Activated CD8-positive, alpha-beta memory T cell treated with anti-CD3 and anti-CD28 coated beads for 48 hours (primary cell): Measurements from ENCODE around the gene CROCC.

Experiments
- DNase-seq, 3 experiments: peaks; one replicate each; pipeline ENCODE4 v3.0.0-alpha.2; 2020; ENCODE audit warnings: low read depth in 2 of 3, low spot score in 2 of 3

Gene CROCC

GRCh38 chr1:17008208-17008855, 86.6 kb downstream of the CROCC start:
- DNase-seq, result no peak

GRCh38 chr1:17009706-17010105, 88.0 kb downstream of the CROCC start:
- DNase-seq, result no peak

DNA sequence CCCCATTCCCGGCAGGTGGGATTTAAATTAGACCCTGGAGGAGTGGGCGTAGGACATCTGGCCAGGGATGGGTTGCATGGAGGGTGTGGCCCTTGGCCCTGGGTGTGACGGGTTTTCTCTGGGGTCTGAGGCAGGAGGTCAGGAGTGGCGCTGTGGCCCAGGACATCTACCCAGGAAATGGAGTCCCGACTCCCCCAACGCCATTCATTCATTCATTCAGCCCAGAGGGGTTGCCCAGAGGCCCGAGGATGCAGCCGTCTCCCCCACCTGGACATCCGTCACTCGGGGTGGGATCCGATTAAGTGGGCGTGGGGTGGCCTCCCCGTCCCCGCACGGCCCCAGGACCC, 89.3 kb downstream of the CROCC start:
- DNase-seq, result no peak

- DNase-seq, result peak; percentile 53 to 75 (median 60)
Observed at GRCh38 chr1:17011439-17012307, 89.9 kb downstream of the CROCC start, which contains the start of gene ATP13A2. TSS of gene ATP13A2 (minus strand) at chr1:17011928. CDS start at chr1:17011738, 190 bp downstream.

GRCh38 chr1:17012775-17013490, 91.2 kb downstream of the CROCC start:
- no peak for DNase-seq

DNA sequence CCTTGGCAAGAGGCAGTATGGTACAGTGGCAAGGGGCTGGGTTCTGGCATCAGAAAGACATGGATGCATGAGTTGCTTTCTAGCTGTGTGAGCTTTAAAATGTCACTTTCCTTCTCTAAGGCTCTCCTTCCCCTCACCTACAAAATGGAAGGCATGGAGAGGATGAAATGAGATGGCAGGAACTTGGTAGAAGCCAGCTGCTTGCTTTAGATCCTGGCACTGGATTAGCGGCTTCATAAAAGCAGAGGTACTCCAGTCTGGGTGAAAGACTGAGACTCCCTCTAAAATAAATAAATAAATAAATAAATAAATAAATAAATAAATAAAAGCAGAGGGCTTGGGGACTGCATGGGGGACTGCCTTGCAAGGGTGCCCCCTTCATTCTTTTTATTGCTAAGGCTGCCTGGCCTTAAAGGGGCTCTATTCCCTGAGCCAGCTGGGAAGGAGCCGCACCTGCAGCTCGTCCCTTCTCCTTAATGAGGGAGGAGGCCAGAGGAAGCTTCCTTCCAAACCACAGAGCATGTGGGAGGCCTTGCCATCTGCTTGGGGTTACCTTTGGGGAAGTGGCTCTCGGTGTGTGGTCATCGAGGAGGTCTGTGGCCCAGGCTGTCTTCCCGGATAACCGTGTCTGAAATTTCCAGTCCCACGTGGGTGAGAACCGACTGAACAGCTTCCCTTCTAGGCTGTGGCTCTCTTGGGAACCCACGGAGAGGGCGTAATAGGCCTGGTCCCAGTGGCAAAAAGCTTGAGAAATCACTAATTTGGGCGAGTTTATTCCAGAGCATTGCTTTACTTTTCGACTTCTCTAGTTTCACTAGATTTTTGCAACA, 92.0 kb downstream of the CROCC start:
- DNase-seq, result no peak

- no peak for DNase-seq
Observed at GRCh38 chr1:17014671-17015567, 93.2 kb downstream of the CROCC start.

DNA sequence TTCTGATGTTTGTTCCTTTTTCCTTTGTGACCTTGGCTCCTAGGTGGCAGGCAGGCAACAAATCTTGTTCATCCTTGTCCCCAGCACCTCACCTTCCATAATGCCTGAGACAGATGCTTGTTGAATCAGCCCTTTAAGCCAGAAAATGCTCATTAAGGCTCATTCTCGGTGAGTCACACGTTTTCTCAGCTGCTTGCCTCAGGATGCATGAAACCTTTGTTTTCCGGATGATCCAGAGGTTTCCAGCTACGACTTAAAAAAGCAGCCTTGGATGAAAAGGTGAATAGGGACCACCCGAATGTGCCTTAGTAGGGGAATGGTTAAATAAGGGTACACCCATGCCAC, 94.6 kb downstream of the CROCC start:
- DNase-seq, result no peak

GRCh38 chr1:17017435-17017834, 95.7 kb downstream of the CROCC start:
- DNase-seq, result no peak

- no peak for DNase-seq
Observed at GRCh38 chr1:17018849-17019248, 97.1 kb downstream of the CROCC start.

DNA sequence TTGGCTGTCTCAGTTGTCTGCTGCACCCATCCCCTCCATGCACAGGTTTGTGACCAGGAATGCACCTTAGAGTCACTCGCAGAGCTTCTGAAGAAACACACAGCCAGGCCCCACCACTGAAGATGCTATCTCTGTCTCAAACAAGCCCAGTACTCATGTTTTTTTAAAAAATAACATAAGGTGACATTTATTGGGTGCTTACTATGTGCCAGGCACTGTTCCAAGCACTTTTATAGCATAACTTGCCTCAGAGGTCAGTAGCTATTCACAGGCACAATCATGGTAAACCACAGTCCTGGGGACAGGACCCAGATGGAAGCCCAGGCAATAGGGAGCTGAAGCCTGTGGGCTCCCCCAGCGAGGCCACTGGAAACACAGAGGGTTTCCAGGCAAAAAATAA, 98.8 kb downstream of the CROCC start:
- DNase-seq, result no peak

DNA sequence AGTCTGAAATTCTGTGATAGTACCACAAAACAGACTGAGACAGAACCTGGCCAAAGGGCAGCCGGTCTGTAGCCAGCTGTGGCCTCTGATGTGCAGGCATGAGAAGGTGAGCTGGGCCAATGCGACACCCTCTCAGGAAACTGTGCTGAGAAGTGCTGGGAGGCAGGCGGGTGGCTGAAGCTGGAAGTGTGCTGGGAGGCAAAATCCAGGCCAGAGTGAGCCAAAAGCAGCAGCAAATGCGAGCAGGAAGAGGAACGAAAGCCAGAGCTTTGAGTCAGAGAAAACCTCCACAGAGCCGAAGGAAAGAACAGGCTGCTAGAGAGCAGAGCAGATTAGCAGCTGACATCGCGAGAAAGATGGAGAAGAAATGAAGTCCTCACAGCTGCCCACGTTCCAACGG, 100.2 kb downstream of the CROCC start:
- no peak for DNase-seq
